NCI-H2081 treated with DMSO at 0.1 percent for 48 hours (cell line): ENCODE measurements around the gene KRT15.

Experiments used
- DNase-seq: peaks from one replicate; lab custom pipeline; 2025; lab: John Stamatoyannopoulos, UW

Gene KRT15

DNA sequence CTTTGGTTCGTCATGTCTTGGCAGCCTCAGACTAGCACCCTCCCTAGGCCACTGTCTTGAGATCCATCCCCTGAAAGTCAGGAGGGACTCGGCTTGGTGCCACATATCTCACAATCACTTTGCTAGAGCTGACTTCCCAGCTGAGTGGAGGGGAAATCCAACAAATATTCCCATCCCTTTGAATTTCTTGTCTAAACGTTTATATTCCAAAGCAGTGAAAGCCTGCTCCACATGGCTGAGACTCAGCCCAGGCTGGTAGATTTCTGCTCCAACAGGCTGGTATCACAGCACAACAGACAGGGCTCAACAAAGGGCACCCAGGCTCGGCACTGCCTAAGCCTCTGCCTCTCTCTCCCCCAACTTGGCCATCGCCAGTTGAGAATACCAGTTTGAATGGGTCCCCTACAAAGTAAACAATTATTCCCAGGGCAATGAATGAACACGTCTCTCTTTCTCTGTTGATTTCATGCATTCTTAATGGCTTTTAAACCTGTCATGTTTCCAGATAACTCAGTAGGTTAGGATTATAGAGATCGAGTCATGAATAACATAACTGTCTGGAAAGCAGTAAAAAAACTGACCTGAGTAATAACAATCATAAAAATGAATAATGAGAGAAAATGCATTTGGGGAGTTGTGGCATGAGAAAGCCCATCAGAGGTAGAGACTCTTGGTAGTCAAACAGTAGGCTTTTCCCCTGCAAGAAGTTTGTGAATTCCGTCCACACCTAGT lies 14.3 kb downstream of the KRT15 start:
- no peak for DNase-seq

DNA sequence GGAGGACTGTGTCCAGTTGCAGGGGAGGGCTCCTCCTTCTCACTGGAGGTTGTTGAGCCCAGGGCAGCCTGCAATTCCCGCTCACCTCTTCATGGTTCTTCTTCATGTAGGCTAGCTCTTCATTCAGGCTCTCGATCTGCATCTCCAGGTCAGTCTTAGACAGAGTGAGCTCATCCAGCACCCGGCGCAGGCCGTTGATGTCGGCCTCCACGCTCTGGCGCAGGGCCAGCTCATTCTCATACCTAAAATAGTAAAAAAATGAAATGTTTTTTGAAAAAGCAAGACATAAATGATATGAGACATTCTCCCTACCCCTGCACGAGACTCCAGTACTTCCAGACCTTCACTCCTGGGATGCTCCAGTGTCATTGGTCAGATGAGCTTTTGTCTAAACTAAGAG lies 15.5 kb downstream of the KRT15 start:
- no peak for DNase-seq

DNA sequence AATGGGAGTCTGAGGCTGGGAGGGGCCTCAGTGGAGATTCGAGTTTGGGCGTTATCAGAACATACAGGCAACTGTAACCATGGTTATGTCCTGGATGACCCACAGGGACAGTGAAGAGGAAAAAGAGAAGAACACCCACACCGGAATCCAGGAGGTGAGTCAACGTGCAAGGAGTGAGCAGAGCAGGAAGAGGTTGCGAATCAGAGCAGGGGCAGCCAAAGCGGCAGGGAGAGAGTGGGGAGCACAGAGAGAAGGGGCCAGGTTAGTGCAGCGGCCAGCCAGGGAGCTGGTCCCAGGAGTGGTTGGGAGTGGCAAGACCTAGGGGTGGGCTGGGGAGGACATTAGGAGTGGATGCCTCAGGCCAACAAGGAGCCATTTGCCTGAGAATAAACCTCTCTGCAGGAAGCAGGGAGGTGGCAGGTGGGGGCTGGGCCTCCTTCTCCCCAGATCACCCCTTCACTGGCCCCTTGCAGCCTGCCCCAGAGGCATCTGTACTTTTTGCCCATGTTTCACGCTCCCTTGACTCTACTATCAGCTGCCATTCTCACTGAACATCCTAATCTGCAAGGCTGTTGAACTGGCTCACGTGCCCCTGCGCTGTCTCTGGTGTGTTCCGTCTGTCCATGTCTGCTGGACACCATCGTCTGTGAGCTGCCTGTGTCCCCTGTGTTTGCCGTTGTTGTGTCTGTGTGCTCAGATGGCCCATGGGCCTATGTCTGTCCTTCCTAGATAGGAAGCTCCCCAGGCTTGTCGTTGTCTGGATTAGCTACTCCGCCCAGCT lies 18.4 kb downstream of the KRT15 start:
- no peak for DNase-seq

GRCh38 chr17:41499714-41500113 lies 19.0 kb downstream of the KRT15 start:
- DNase-seq = no peak

DNA sequence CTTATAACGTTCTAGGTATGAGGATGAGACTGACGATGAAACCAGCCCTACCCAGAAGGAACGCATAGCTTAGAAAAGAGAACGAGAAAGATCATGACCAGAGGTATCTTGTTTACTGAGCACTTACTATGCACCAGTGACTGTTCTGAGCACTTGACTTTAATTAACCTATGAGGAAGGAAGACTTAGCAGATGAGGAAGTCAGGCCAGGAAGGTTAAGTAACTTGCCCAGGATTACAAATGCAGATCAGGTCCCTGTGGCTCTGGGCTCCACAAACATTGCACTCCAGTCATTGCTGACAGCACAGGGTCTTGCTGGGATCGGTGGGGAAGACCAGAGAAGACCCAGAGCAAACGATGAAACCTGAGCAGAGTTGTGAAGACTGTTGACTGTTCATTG lies 20.4 kb downstream of the KRT15 start:
- no peak for DNase-seq

DNA sequence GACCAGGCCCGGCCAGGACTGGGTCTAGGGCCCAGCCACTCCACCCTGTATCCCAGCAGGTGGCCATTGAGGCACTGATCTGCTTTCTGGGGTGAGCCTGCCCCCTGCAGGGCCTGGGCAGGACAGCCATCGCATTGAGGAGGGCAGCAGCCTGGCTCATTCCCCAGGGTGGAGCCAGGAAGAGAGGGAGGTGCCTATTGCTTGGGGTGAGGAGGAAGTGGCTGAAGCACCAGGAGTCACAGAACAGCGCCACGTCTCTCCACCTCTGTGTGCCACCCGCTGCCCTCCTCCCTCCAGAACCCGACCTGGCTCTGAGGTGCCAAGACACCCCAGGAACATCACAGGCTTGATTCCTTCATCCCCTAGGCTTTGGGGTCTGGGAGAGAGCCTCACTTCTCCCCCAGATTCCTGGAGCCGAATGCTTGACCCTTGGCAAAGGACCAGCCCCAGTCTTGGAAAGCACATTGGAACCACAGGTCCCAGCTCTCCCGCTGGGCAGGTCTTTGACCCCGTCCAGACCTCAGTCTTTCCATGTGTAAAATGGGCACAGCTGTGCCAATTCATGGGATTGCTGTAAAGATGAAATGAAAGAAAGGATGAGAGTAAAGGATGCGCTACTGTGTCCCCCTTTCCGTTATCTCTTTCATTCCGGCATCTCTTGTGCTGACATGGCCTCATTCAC lies 21.7 kb downstream of the KRT15 start:
- no peak for DNase-seq

DNA sequence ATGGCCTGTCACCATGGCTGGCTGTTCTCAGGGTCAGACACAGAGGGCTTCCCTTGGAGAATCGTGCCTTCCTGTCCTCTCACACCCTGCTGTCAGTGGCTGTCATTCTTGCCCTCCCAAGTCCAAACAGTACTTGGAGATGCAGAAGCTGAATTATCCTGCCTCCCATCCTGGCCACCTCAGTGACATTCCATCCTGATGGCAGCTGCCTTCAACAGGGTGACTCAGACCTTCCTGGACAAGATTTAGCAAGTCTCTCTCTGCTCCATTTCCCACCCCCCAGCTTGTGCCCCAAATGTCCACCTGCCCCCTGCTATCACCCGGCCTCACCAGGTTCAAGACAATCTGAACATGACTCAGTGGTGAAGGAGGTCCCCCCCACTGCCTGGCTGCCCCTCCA lies 24.2 kb downstream of the KRT15 start:
- no peak for DNase-seq

- no peak for DNase-seq
Measured at GRCh38 chr17:41492771-41493170, 25.9 kb downstream of the KRT15 start.

DNA sequence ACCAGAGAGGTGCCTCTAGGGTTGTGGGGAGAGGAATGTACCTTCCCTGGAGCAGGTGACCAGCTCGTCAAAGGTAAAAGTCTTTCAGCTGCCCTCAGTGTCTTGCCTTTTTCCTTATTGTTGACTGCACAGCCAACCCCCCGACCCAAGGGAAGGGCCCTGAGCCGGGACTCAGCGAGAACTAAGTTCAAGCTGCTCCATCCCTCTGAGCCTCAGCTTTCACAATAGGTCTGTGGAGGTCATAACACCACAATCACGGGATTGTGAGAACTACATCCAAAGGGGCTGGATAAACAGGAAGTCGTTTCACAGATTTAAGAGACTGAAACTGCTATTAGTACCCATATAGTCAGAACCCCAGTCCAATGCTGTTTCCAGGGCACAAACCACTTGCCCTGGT lies 26.3 kb downstream of the KRT15 start:
- DNase-seq = no peak

GRCh38 chr17:41491476-41491875 lies 27.2 kb downstream of the KRT15 start:
- DNase-seq = no peak

DNA sequence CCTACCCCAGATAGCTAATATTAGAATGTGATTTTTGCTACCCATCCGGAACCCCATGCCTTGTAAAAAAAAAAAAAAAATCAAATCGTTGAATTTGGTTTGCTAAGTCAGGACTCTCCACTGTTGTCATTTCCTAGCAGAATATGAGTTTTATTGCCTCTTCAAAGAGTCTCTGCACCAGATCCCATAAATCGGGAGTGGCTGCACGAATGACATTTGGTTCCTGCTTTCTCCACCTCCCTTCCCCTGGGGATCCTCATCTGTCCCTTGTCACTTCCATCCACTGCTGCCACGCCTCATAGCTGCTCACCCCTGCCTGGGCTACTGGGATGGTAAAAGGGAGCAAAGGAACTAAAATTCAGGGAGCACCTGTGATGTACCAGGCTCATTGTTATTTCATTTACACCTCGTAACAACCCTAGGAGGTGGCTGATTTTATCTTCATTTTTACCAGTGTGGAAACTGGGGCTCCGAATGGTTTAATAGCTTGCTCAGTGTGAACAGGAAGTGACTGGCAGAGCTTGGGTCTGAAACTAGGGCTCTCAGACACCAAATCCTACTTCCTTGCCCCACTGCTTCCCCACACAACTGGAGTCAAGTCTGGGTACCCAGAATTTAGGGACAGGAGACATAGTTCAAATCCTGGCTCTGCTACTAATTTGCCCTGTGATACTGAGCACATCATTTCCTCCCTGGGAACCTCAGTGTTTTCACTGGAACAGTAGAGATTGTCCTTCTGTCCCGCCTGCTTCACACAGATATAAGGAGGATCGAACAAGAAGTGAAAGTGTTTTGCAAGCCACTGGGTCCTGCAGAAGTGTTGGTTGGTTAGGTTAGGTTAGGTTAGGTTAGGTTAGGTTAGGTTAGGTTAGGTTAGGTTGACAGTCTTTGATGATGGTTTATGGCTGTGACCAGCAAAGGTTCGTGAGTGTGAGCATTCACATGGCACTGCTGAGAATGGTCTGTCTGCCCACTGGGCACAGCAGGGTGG lies 28.4 kb downstream of the KRT15 start:
- DNase-seq = no peak

GRCh38 chr17:41489531-41489930 lies 29.2 kb downstream of the KRT15 start, which contains the start of gene KRT36:
Gene KRT36, minus strand, starts transcription at chr17:41489910. Its CDS starts 46 bp downstream, at chr17:41489864.
- DNase-seq = no peak

DNA sequence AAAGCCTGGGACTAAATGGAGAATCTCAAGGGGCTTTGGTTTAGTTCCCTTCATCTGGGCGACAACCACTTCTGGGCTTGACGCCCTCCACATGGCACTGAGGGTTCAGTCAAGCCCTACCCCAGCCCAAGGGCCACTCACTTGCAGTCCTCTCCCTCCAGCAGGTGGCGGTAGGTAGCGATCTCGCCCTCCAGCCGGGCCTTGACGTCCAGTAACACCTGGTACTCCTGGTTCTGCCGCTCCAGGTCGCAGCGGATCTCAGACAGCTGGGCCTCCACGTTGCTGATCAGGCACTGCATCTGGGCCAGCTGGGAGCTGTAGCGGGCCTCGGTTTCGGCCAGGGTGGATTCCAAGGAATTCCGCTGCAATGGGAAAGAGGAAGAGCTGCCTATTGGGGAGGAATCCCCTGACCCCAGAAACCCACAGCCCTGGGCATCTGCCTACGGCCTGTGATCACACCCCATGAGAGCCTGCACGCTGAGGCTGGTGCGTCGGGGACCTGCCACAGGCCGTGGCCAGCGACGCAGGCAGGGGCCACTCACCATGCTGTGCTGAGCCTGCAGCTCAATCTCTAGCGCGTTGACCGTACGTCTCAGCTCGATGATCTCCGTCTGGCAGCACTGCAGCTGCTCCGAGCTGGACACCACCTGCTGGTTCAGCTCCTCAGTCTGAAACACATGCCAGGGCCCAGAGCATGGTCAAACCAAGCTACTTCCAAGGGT lies 31.7 kb downstream of the KRT15 start:
- DNase-seq = no peak

DNA sequence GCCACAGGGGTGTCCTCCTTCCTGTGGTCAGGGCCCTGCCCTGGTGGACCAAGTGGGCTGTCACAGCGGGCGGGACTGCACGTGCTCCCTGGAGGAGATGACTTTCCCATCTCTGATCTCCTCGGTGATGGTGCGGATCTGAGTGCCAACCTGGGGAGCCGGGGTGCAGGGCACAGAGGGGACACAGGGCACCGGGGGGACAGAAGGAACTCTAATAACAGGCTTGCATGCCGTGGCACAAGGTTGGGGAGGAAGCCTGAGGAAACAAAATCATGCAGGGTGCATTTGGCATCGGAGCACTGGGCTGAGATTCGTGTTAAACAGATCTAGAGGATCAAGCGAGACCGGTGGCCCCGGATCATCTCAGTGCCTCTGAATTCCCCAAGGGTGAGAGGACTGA lies 32.4 kb downstream of the KRT15 start:
- no peak for DNase-seq

DNA sequence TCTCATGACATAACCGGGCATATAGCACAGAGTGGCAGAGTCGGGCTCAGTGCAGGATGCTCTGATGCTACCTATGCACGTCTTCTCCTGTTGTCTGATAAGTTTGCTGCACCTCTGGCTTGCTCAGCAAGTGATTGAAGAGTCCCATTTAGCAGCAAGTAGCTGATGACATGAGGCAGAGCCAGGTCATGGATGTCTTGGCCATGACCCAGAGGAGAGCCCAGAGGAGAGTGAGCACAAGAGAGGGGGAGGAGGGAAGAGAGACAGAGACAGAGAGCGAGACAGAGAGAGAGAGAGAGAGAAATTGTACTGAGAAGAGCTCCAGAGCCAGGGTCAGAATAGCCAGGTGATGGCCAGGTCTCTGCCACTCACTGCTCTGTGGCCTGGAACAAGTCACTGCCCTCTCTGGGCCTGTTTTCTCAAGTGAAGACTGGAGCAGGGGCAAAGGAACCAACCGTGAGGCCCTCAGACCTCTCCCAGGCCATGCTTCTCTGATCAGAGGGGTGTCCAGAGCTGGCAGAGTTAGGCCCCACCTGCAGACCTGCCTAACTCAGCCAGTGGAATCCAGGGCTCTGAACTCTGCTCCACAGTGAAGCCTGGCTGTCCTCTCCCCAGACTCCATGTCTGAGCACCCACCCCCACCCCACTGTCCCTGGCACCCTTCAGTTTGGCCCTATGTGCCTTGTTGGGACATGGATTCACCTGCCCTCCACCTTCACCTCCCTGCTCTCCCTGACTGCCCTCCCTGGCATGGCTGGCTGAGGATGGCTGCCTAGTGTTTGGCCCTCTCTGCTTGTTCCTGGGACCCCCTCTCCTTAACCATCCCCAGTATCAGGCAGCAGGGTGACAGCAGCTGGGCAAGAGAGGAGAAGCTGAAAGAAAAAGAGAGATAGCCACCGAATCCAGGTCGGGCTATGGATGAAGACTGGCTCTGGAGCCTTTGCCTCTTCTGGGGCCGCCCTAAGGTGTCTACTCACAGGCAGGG lies 33.5 kb downstream of the KRT15 start:
- no peak for DNase-seq

GRCh38 chr17:41483991-41484826 lies 34.5 kb downstream of the KRT15 start:
- no peak for DNase-seq

- DNase-seq = no peak
Measured at GRCh38 chr17:41483531-41483930, 35.2 kb downstream of the KRT15 start.

GRCh38 chr17:41481036-41481435 lies 37.7 kb downstream of the KRT15 start, which contains the start of gene KRT35:
Gene KRT35, minus strand, starts transcription at chr17:41481151. Its CDS starts 54 bp downstream, at chr17:41481097.
- DNase-seq = no peak

DNA sequence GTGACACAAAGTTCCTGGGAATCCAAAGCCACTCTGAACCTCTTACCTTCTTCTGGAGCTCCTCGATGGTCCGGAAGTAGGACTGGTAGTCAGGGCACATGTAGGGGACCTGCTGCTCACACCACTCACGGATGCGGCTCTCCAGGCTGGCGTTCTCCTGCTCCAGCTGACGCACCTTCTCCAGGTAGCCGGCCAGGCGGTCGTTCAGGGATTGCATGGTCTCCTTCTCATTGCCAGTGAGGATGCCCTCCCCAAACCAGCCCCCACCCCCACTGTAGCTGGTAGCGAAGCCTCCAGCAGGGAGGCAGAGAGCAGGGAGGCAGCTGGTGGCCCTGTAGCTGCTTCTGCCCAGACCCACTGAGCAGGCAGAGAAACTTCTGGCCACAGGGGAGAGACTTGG lies 38.1 kb downstream of the KRT15 start:
- no peak for DNase-seq
